Sigmoid colon (tissue), 7 donors: Measurements from ENCODE around the gene SIGLEC5. TPM values are rescaled to one million over a fixed set of nuclear protein-coding genes. Genes with fewer than 3 reads are reported as not detected.

ENCODE experiments used
- DNase-seq: peaks from one replicate; pipeline ENCODE4 v3.0.0-alpha.2; 2019
- H3K27ac ChIP-seq, 4 donors: fragments of 200-600 bp; sonication (generic); one replicate each; pipeline ENCODE4 v1.5.1; 2016 to 2019; ENCODE audit warnings: mild to moderate bottlenecking in 1 of 4
- H3K27me3 ChIP-seq, 3 donors: fragments of 200-600 bp; sonication (generic); one replicate each; pipeline ENCODE4 v1.5.1; 2019; ENCODE audit warnings: mild to moderate bottlenecking in 1 of 3
- H3K36me3 ChIP-seq, 4 donors: fragments of 200-600 bp; sonication (generic); one replicate each; pipeline ENCODE4 v1.5.1; 2016 to 2019
- H3K4me1 ChIP-seq, 4 donors: fragments of 200-600 bp; sonication (generic); one replicate each; pipeline ENCODE4 v1.5.1; 2017 to 2019
- H3K4me3 ChIP-seq, 4 donors: fragments of 200-600 bp; sonication (generic); one replicate each; pipeline ENCODE4 v1.5.1; 2017 to 2019; ENCODE audit warnings: mild to moderate bottlenecking in 2 of 4, moderate library complexity in 1 of 4
- H3K9me3 ChIP-seq, 4 donors: fragments of 200-600 bp in 3 of 4; sonication (generic) in 3 of 4; one replicate each; pipeline versions ENCODE4 v1.5.1 to v1.6.1; 2013 to 2019
- EP300 ChIP-seq, 4 donors: sonication (generic); formaldehyde crosslinking; IDR thresholded peaks; one replicate each; pipeline ENCODE4 v1.6.1; 2017; ENCODE audit warnings: antibody characterized with exemption in 4 of 4
- POLR2A ChIP-seq, 2 donors: fragments of 450-650 bp; IDR thresholded peaks; one replicate each; pipeline ENCODE4 v1.6.1; 2016; ENCODE audit warnings: antibody characterized with exemption in 2 of 2, mild to moderate bottlenecking in 2 of 2, moderate library complexity in 2 of 2
- POLR2AphosphoS5 ChIP-seq, 4 donors: sonication (generic); formaldehyde crosslinking; IDR thresholded peaks; one replicate each; pipeline ENCODE4 v1.6.1; 2017; ENCODE audit warnings: antibody characterized with exemption in 4 of 4
- WGBS, 2 donors: extraction: QIAGEN DNeasy Blood & Tissue Kit; methylation state at CpG; one replicate each; pipeline ENCODE4 v1.1.7; 2013; 5-methylcytosine and 5-hydroxymethylcytosine counted together
- intact Hi-C: fragments of 100-400 bp; cut with DNase I; formaldehyde crosslinking; loops from one replicate; pipeline ENCODE4 v1.15.1; 2023
- polyA plus RNA-seq, 3 donors: library from polyadenylated mRNA; stranded (reverse); fragments of 200-250 nt; gene quantifications; one replicate each; pipeline ENCODE4 v1.2.3, GENCODE V29; 2013
- total RNA-seq, 4 donors: library from RNA; depleted of rRNA; stranded (reverse); fragments of >200 nt; gene quantifications; one replicate each; pipeline ENCODE4 v1.1.0, GENCODE V29; 2016
- TF ChIP-seq, protein P1 (sequence below), 4 experiments: fragments of 450-650 bp in 3 of 4; fragments of 200-600 bp in 1 of 4; IDR thresholded peaks; one replicate each; pipeline ENCODE4 v1.5.1; 2016 to 2019; ENCODE audit warnings: antibody characterized with exemption in 4 of 4, mild to moderate bottlenecking in 3 of 4, moderate library complexity in 2 of 4
- donor health status: healthy with polysubstance abuse.
- donor health status: Bipolar disorder and iron deficiency.
- donor health status: healthy.

SIGLEC5 gene
- total and polyA plus RNA-seq, 7 donors: 0.36 to 0.68 (median 0.52) TPM; not detected in 3

- DNase-seq: no peak
- 94 to 96% methylated on average over 4 of the region's 4 CpGs for WGBS, 2 donors
- no peak overlapping the region for H3K27ac ChIP-seq
- no peaks in the 10 kb centered on the region for H3K4me1 ChIP-seq
- intact Hi-C loops: no loop called here
- TF ChIP-seq POLR2AphosphoS5 (IDR thresholded peaks at IDR 0.05): no peak
- TF ChIP-seq, protein P1, sequence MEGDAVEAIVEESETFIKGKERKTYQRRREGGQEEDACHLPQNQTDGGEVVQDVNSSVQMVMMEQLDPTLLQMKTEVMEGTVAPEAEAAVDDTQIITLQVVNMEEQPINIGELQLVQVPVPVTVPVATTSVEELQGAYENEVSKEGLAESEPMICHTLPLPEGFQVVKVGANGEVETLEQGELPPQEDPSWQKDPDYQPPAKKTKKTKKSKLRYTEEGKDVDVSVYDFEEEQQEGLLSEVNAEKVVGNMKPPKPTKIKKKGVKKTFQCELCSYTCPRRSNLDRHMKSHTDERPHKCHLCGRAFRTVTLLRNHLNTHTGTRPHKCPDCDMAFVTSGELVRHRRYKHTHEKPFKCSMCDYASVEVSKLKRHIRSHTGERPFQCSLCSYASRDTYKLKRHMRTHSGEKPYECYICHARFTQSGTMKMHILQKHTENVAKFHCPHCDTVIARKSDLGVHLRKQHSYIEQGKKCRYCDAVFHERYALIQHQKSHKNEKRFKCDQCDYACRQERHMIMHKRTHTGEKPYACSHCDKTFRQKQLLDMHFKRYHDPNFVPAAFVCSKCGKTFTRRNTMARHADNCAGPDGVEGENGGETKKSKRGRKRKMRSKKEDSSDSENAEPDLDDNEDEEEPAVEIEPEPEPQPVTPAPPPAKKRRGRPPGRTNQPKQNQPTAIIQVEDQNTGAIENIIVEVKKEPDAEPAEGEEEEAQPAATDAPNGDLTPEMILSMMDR (IDR thresholded peaks at IDR 0.05): no peak
- H3K27me3 ChIP-seq: no peaks in the 10 kb centered on the region
- peaks cover 20 to 60% (median 31%) of the 10 kb centered on the region in 4 donors for H3K36me3 ChIP-seq
- H3K9me3 ChIP-seq: peaks cover 0 to 11% (median 4%) of the 10 kb centered on the region in 4 donors
- no peak overlapping the region for H3K4me3 ChIP-seq
Measured at GRCh38 chr19:51586799-51587198, 43.4 kb downstream of the SIGLEC5 start.

GRCh38 chr19:51586103-51586728 lies 44.0 kb downstream of the SIGLEC5 start:
- 82 to 92% methylated on average over 1 of the region's 1 CpG for WGBS, 2 donors
- TF ChIP-seq EP300 (IDR thresholded peaks at IDR 0.05): no peak
- TF ChIP-seq POLR2A (IDR thresholded peaks at IDR 0.05): no peak
- TF ChIP-seq, protein P1 (IDR thresholded peaks at IDR 0.05): no peak
- TF ChIP-seq POLR2AphosphoS5 (IDR thresholded peaks at IDR 0.05): no peak
- peaks cover 20 to 66% (median 36%) of the 10 kb centered on the region in 4 donors for H3K36me3 ChIP-seq

GRCh38 chr19:51576850-51577249 lies 53.4 kb downstream of the SIGLEC5 start:
- Histone ChIP-seq H3K36me3 (peaks cover 0 to 45% (median 18%) of the 10 kb centered on the region in 4 donors), H3K4me3 (no peak overlapping the region), H3K4me1 (peaks cover 0 to 13% (median 10%) of the 10 kb centered on the region in 4 donors), H3K27me3 (no peaks in the 10 kb centered on the region), H3K27ac (no peak overlapping the region), H3K9me3 (no peaks in the 10 kb centered on the region)
- 94 to 96% methylated on average over 6 of the region's 6 CpGs for WGBS, 2 donors
- no peak for DNase-seq
- intact Hi-C loops: loop anchor here (10.0 kb wide), 1 partner anchor 212 kb away; the partner anchor contains the start of genes CLDND2 and ETFB
- TF ChIP-seq EP300 (IDR thresholded peaks at IDR 0.05) (no peak), POLR2AphosphoS5 (IDR thresholded peaks at IDR 0.05) (no peak), POLR2A (IDR thresholded peaks at IDR 0.05) (no peak)
- TF ChIP-seq, protein P1 (IDR thresholded peaks at IDR 0.05): no peak

More at GRCh38 chr19:51586103-51586728, 44.0 kb downstream of the SIGLEC5 start:
- Histone ChIP-seq H3K4me1 (no peaks in the 10 kb centered on the region), H3K4me3 (no peak overlapping the region), H3K27me3 (no peaks in the 10 kb centered on the region), H3K9me3 (peaks cover 0 to 11% (median 4%) of the 10 kb centered on the region in 4 donors), H3K27ac (no peak overlapping the region)
- DNase-seq: no peak
- intact Hi-C loops: no loop called here

GRCh38 chr19:51573331-51573730 lies 56.9 kb downstream of the SIGLEC5 start:
- Histone ChIP-seq H3K9me3 (no peaks in the 10 kb centered on the region), H3K36me3 (peaks cover 0 to 29% (median 6%) of the 10 kb centered on the region in 4 donors), H3K27me3 (no peaks in the 10 kb centered on the region), H3K4me3 (no peak overlapping the region), H3K27ac (no peak overlapping the region), H3K4me1 (peaks cover 0 to 17% (median 13%) of the 10 kb centered on the region in 4 donors)
- DNase-seq: no peak
- TF ChIP-seq POLR2A (IDR thresholded peaks at IDR 0.05) (no peak), POLR2AphosphoS5 (IDR thresholded peaks at IDR 0.05) (no peak), EP300 (IDR thresholded peaks at IDR 0.05) (no peak)
- TF ChIP-seq, protein P1 (IDR thresholded peaks at IDR 0.05): no peak
- intact Hi-C loops: loop anchor here (5.0 to 10.0 kb wide), 3 partner anchors 209 to 466 kb away; partner anchors contain the start of genes CLDND2, CTU1 and ETFB
- 95 to 96% methylated on average over 3 of the region's 3 CpGs for WGBS, 2 donors
